ENCODE data around the gene TBC1D2B.

- TF ChIP-seq CTCF (optimal IDR thresholded peaks at IDR 0.05 in 1 of 3, IDR thresholded peaks at IDR 0.05 in 1 of 3, conservative IDR thresholded peaks at IDR 0.05 in 1 of 3; ENCODE audit: extremely low read depth in 1 of 3, insufficient read depth in 2 of 3, low read length in 3 of 3) (no peak), EZH2 (IDR thresholded peaks at IDR 0.05; ENCODE audit: low read length) (no peak)
Observed at GRCh38 chr15:78125267-78125666, 47.8 kb upstream of the TBC1D2B start.

Data from keratinocyte (primary cell).